Uterus (tissue), 2 donors: ENCODE data around the gene UBA52.

Experiments used
- CTCF ChIP-seq, 4 experiments: fragments of 200-600 bp in 2 of 4; fragments of 450-650 bp in 2 of 4; sonication (generic) in 2 of 4; IDR thresholded peaks; one replicate each; pipeline ENCODE4 v1.5.1; 2016 to 2019; ENCODE audit warnings: antibody characterized with exemption in 4 of 4, mild to moderate bottlenecking in 2 of 4, moderate library complexity in 1 of 4
- POLR2A ChIP-seq, 2 donors: fragments of 450-650 bp; IDR thresholded peaks; one replicate each; pipeline ENCODE4 v1.6.1; 2016; ENCODE audit warnings: antibody characterized with exemption in 2 of 2, mild to moderate bottlenecking in 1 of 2, moderate library complexity in 1 of 2

GRCh38 chr19:18604820-18605159 is 33.1 kb downstream of the UBA52 start:
- no peak for TF ChIP-seq CTCF (IDR thresholded peaks at IDR 0.05)
- no peak for TF ChIP-seq POLR2A (IDR thresholded peaks at IDR 0.05)
